Keratinocyte (primary cell): ENCODE data around the gene TMEM135. TPM values are rescaled to one million over a fixed set of nuclear protein-coding genes. Genes with fewer than 3 reads are reported as not detected.

Experiments
- DNase-seq: peaks from one replicate; pipeline ENCODE4 v3.0.0-alpha.2; 2011; ENCODE audit warnings: low read depth, missing footprints, low spot score
- FAIRE-seq: peaks from 2 replicates; lab custom pipeline; 2011; peaks lifted over from hg19 to GRCh38; lab: Jason Lieb, UNC
- H2AFZ ChIP-seq: 2 replicates; pipeline ENCODE4 v1.6.0; 2012; ENCODE audit warnings: low read length, control low read depth, inconsistent platforms; ENCODE audit not compliant: control insufficient read depth
- H3K27ac ChIP-seq: 2 replicates; pipeline ENCODE4 v1.5.1; 2011; ENCODE audit warnings: low read length; ENCODE audit not compliant: control insufficient read depth, insufficient read depth
- H3K27me3 ChIP-seq: 3 replicates; pipeline ENCODE4 v1.6.0; 2011; ENCODE audit warnings: low read length; ENCODE audit not compliant: control insufficient read depth, insufficient read depth; ENCODE audit errors: extremely low read depth
- H3K36me3 ChIP-seq, 2 experiments: 2 replicates in 1 of 2; 3 replicates in 1 of 2; pipeline ENCODE4 v1.5.1; 2011; ENCODE audit warnings: low read length in 2 of 2, mild to moderate bottlenecking in 1 of 2; ENCODE audit not compliant: control insufficient read depth in 2 of 2, insufficient read depth in 2 of 2; ENCODE audit errors: extremely low read depth in 1 of 2
- H3K4me1 ChIP-seq: 3 replicates; pipeline ENCODE4 v1.5.1; 2011; ENCODE audit warnings: low read length; ENCODE audit not compliant: control insufficient read depth, insufficient read depth; ENCODE audit errors: extremely low read depth
- H3K4me2 ChIP-seq: 3 replicates; pipeline ENCODE4 v1.6.0; 2011; ENCODE audit warnings: low read depth, low read length; ENCODE audit not compliant: control insufficient read depth, insufficient read depth; ENCODE audit errors: extremely low read depth
- H3K4me3 ChIP-seq, 3 experiments: fragments of 200-600 bp in 1 of 3; sonication (generic) in 1 of 3; 2 replicates in 2 of 3; 3 replicates in 1 of 3; pipeline ENCODE4 v1.5.1; 2011 to 2016; ENCODE audit warnings: low read length in 3 of 3, mild to moderate bottlenecking in 3 of 3, control low read depth in 2 of 3, inconsistent platforms in 1 of 3, low read depth in 1 of 3, mixed read lengths in 1 of 3, mixed run types in 1 of 3, moderate library complexity in 1 of 3; ENCODE audit not compliant: control insufficient read depth in 2 of 3, insufficient read depth in 2 of 3; ENCODE audit errors: extremely low read depth in 1 of 3
- H3K79me2 ChIP-seq: 2 replicates; pipeline ENCODE4 v1.6.0; 2012; ENCODE audit warnings: low read length; ENCODE audit not compliant: control insufficient read depth, insufficient read depth
- H3K9ac ChIP-seq: 3 replicates; pipeline ENCODE4 v1.6.0; 2011; ENCODE audit warnings: low read length; ENCODE audit not compliant: control insufficient read depth, insufficient read depth; ENCODE audit errors: extremely low read depth
- H3K9me1 ChIP-seq: 3 replicates; pipeline ENCODE4 v1.6.0; 2011; ENCODE audit warnings: low read length; ENCODE audit not compliant: control insufficient read depth, insufficient read depth; ENCODE audit errors: extremely low read depth
- H3K9me3 ChIP-seq: 2 replicates; pipeline ENCODE4 v1.5.1; 2012; ENCODE audit warnings: low read depth, low read length; ENCODE audit not compliant: control insufficient read depth
- H4K20me1 ChIP-seq: 3 replicates; pipeline ENCODE4 v1.6.0; 2011; ENCODE audit warnings: low read length; ENCODE audit not compliant: control insufficient read depth, insufficient read depth; ENCODE audit errors: extremely low read depth
- EZH2 ChIP-seq: IDR thresholded peaks from one replicate; pipeline ENCODE4 v1.6.1; 2012; ENCODE audit warnings: inconsistent platforms, mild to moderate bottlenecking, low read length, moderate library complexity
- dilution Hi-C: fragments of 300-500 bp; cut with MboI; formaldehyde crosslinking; loops from one replicate; pipeline ENCODE4 v1.7.0; 2020; ENCODE audit warnings: low sequenced_read_pairs; ENCODE audit not compliant: extremely low pct_ligation_motif_present
- polyA plus RNA-seq, 5 experiments: library from polyadenylated mRNA; depleted of rRNA in 3 of 5; stranded (reverse) in 3 of 5; stranded (forward) in 1 of 5; unstranded in 1 of 5; fragments of >200 nt; gene quantifications; 1 replicate in 1 of 5; 2 replicates in 3 of 5; 3 replicates in 1 of 5; pipeline versions ENCODE4 v1.2.1 to v1.2.3, GENCODE V29; 2011 to 2012; ENCODE audit warnings: missing spikeins in 2 of 5, low read depth in 1 of 5, low replicate concordance in 1 of 5
- TF ChIP-seq, protein P1 (sequence below), 3 experiments: IDR thresholded peaks in 1 of 3; conservative IDR thresholded peaks in 1 of 3; optimal IDR thresholded peaks in 1 of 3; 2 replicates in 2 of 3; 3 replicates in 1 of 3; pipeline versions ENCODE3 to v1.5.1; 2011; ENCODE audit warnings: low read length in 3 of 3, mild to moderate bottlenecking in 3 of 3, moderate library complexity in 2 of 3, control low read depth in 1 of 3, inconsistent platforms in 1 of 3; ENCODE audit not compliant: insufficient read depth in 2 of 3; ENCODE audit errors: extremely low read depth in 1 of 3

Gene TMEM135
- polyA plus RNA-seq, 1 donor (not counting 4 experiments of a cell fraction or from before 2014, with no cell fraction given) = 15.0 TPM

DNA sequence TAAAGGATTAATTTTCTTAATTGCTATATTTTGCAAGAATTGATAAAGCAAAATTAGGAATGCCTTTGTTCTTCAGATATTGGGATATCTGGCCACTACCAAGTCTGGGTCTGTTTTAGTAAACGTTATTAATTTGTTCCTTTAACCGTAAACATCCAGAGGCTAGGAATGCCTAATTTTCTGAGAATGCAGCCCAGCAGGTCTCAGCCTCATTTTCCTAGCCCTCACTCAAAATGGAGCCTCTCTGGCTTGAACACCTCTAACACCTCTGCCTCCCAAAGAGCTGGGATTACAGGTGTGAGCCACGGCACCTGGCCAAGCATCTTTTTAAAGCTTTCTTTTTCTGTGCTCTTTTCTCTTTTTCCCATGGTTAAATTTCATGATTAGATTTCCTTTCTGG, 18.4 kb downstream of the TMEM135 start:
- Histone ChIP-seq H3K4me3 (no peak overlapping the region), H3K4me1 (no peaks in the 10 kb centered on the region), H4K20me1 (no peaks in the 10 kb centered on the region), H3K9me3 (no peaks in the 10 kb centered on the region), H3K79me2 (no peaks in the 10 kb centered on the region), H3K36me3 (no peaks in the 10 kb centered on the region), H3K4me2 (no peak overlapping the region), H3K9ac (no peak overlapping the region), H3K27me3 (no peaks in the 10 kb centered on the region), H3K27ac (no peak overlapping the region), H3K9me1 (no peaks in the 10 kb centered on the region), H2AFZ (no peak overlapping the region)
- no peak for DNase-seq
- TF ChIP-seq EZH2 = no peak
- TF ChIP-seq, protein P1, sequence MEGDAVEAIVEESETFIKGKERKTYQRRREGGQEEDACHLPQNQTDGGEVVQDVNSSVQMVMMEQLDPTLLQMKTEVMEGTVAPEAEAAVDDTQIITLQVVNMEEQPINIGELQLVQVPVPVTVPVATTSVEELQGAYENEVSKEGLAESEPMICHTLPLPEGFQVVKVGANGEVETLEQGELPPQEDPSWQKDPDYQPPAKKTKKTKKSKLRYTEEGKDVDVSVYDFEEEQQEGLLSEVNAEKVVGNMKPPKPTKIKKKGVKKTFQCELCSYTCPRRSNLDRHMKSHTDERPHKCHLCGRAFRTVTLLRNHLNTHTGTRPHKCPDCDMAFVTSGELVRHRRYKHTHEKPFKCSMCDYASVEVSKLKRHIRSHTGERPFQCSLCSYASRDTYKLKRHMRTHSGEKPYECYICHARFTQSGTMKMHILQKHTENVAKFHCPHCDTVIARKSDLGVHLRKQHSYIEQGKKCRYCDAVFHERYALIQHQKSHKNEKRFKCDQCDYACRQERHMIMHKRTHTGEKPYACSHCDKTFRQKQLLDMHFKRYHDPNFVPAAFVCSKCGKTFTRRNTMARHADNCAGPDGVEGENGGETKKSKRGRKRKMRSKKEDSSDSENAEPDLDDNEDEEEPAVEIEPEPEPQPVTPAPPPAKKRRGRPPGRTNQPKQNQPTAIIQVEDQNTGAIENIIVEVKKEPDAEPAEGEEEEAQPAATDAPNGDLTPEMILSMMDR (optimal IDR thresholded peaks at IDR 0.05 in 1 of 3, IDR thresholded peaks at IDR 0.05 in 1 of 3, conservative IDR thresholded peaks at IDR 0.05 in 1 of 3; ENCODE audit: extremely low read depth in 1 of 3, insufficient read depth in 2 of 3, low read length in 3 of 3) = no peak
- dilution Hi-C loops = no loop called here
- FAIRE-seq = no peak

DNA sequence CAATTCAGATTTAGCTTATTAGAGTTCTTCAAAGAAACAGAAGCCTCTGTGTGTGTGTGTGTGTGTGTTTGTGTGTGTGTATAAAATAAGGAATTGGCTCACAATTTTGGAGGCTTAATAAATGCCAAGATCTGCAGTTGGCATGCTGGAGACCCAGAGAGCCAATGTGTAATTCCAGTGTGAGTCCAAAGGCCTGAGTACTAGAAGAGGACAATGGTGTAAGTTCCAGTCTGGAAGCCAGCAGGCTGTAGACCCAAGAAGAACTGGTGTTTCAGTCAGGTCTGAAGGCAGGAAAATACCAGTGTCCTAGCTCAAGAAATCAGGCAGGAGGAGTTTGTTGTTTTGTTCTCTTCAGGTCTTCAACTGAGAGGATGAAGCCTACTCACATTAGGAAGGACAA, 20.0 kb downstream of the TMEM135 start:
- Histone ChIP-seq H3K36me3 (no peaks in the 10 kb centered on the region), H3K27me3 (no peaks in the 10 kb centered on the region), H2AFZ (no peak overlapping the region), H3K9me1 (no peaks in the 10 kb centered on the region), H3K4me3 (no peak overlapping the region), H3K4me2 (no peak overlapping the region), H3K4me1 (no peaks in the 10 kb centered on the region), H3K9ac (no peak overlapping the region), H3K9me3 (no peaks in the 10 kb centered on the region), H3K27ac (no peak overlapping the region), H3K79me2 (no peaks in the 10 kb centered on the region), H4K20me1 (no peaks in the 10 kb centered on the region)
- DNase-seq (no peak), FAIRE-seq (no peak)
- TF ChIP-seq, protein P1 (optimal IDR thresholded peaks at IDR 0.05 in 1 of 3, IDR thresholded peaks at IDR 0.05 in 1 of 3, conservative IDR thresholded peaks at IDR 0.05 in 1 of 3; ENCODE audit: extremely low read depth in 1 of 3, insufficient read depth in 2 of 3, low read length in 3 of 3) = no peak
- no peak for TF ChIP-seq EZH2
- dilution Hi-C loops = no loop called here
